RWPE2 (cell line): ENCODE data around the gene STK16.

Source experiments
- ATAC-seq: fragments of 200-7000 bp; cut with Tn5 transposase; 3 replicates; pipeline ENCODE4 v1.9.1; 2021; ENCODE audit warnings: low read depth
- DNase-seq: peaks from one replicate; pipeline ENCODE4 v3.0.0-alpha.2; 2020; ENCODE audit warnings: low spot score
- H3K27ac ChIP-seq: fragments of 450-650 bp; 2 replicates; pipeline ENCODE4 v1.5.1; 2017; ENCODE audit warnings: mild to moderate bottlenecking; ENCODE audit not compliant: poor library complexity, severe bottlenecking
- H3K27me3 ChIP-seq: fragments of 250-450 bp; sonication (Bioruptor Pico); 2 replicates; pipeline ENCODE4 v1.5.1; 2021; ENCODE audit warnings: mild to moderate bottlenecking, moderate library complexity; ENCODE audit not compliant: insufficient read depth, poor library complexity, severe bottlenecking
- H3K36me3 ChIP-seq: fragments of 250-450 bp; sonication (Bioruptor Pico); 2 replicates; pipeline ENCODE4 v1.5.1; 2020; ENCODE audit warnings: low read depth, mild to moderate bottlenecking, moderate library complexity
- H3K4me1 ChIP-seq: fragments of 250-450 bp; sonication (Bioruptor Pico); 2 replicates; pipeline ENCODE4 v1.5.1; 2021; ENCODE audit warnings: mild to moderate bottlenecking, moderate library complexity; ENCODE audit not compliant: insufficient read depth, poor library complexity, severe bottlenecking
- H3K4me3 ChIP-seq: fragments of 250-450 bp; sonication (Bioruptor Pico); 2 replicates; pipeline ENCODE4 v1.5.1; 2021; ENCODE audit warnings: mild to moderate bottlenecking, moderate library complexity; ENCODE audit not compliant: severe bottlenecking
- H3K9me3 ChIP-seq: fragments of 250-450 bp; sonication (Bioruptor Pico); 2 replicates; pipeline ENCODE4 v1.5.1; 2021; ENCODE audit warnings: mild to moderate bottlenecking, moderate library complexity; ENCODE audit not compliant: severe bottlenecking
- CTCF ChIP-seq: fragments of 450-650 bp; IDR thresholded peaks from one replicate; pipeline ENCODE4 v1.5.1; 2017; ENCODE audit warnings: mild to moderate bottlenecking, moderate library complexity; ENCODE audit not compliant: poor library complexity, severe bottlenecking

STK16 gene

GRCh38 chr2:219261024-219261855 is 16.0 kb downstream of the STK16 start:
- TF ChIP-seq CTCF = no peak
- Histone ChIP-seq H3K4me1 (no peaks in the 10 kb centered on the region), H3K27ac (no peak overlapping the region), H3K27me3 (no peaks in the 10 kb centered on the region), H3K9me3 (no peaks in the 10 kb centered on the region), H3K4me3 (no peak overlapping the region), H3K36me3 (no peaks in the 10 kb centered on the region)
- ATAC-seq (no peak), DNase-seq (no peak)

GRCh38 chr2:219266232-219266631 is 21.0 kb downstream of the STK16 start:
- Histone ChIP-seq H3K36me3 (no peaks in the 10 kb centered on the region), H3K9me3 (no peaks in the 10 kb centered on the region), H3K4me1 (peaks cover 11% of the 10 kb centered on the region), H3K4me3 (no peak overlapping the region), H3K27me3 (no peaks in the 10 kb centered on the region), H3K27ac (no peak overlapping the region)
- no peak for TF ChIP-seq CTCF
- no peak for ATAC-seq
- no peak for DNase-seq

GRCh38 chr2:219266886-219267285 is 21.6 kb downstream of the STK16 start:
- TF ChIP-seq CTCF = no peak
- Histone ChIP-seq H3K27me3 (no peaks in the 10 kb centered on the region), H3K4me3 (no peak overlapping the region), H3K9me3 (no peaks in the 10 kb centered on the region), H3K36me3 (no peaks in the 10 kb centered on the region), H3K27ac (no peak overlapping the region), H3K4me1 (peaks cover 11% of the 10 kb centered on the region)
- no peak for ATAC-seq
- no peak for DNase-seq

- Histone ChIP-seq H3K9me3 (no peaks in the 10 kb centered on the region), H3K4me3 (no peak overlapping the region), H3K27me3 (no peaks in the 10 kb centered on the region), H3K36me3 (no peaks in the 10 kb centered on the region), H3K4me1 (peaks cover 17% of the 10 kb centered on the region), H3K27ac (peak overlapping the region; percentile 37)
- no peak for ATAC-seq
- no peak for TF ChIP-seq CTCF
- DNase-seq = no peak
Measured at GRCh38 chr2:219268294-219268693, 23.0 kb downstream of the STK16 start.
